ENCODE data around the gene COQ10A. TPM values are rescaled to one million over a fixed set of nuclear protein-coding genes. Genes with fewer than 3 reads are reported as not detected.

Gene COQ10A
- total RNA-seq, 2 experiments from 2014 or later = 12.8 to 16.7 TPM

DNA sequence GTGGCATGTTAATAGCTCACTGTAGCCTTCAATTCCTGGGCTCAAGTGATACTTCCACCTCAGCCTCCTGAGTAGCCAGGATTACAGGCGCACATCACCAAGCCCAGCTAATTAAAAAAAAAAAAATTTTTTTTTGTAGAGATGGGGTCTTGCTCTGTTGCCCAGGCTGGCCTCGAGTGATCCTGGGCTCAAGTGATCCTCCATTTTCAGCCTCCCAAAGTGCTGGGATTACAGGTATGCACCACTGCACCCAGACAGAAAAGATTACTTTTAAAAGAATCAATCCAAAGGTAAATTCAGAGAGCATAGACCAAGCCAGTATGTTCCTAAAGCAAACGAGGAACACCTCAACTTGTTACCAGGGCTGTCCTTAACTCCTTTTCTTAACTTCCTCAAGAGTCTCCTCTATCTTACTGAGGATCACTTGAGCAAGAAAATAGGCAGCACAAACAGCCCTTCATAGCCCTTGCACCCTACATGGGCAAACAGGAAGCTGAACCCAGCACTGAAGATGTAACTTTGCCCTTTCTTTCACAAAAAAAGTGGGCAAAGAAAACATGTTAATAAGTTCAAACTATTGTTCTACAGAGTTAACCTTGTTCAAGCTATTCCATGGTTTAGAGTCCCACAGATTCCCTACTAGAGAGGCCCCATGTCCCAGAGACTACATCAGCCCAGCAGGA, 22.1 kb downstream of the COQ10A start:
- CTCF ChIA-PET = interaction anchor here (0.7 to 1.7 kb wide), 3 partner anchors 10 to 403 kb away, joined by 3 to 5 read pairs (median 3); no protein-coding TSS in a partner anchor
- Mint-ChIP-seq H3K9me3 (no peaks in the 10 kb centered on the region), H3K36me3 (ENCODE audit: low read depth) (peaks cover 41% of the 10 kb centered on the region), H3K4me1 (peaks cover 31% of the 10 kb centered on the region), H3K27ac (peak overlapping the region; percentile 62), H3K27me3 (no peaks in the 10 kb centered on the region), H3K4me3 (no peak overlapping the region)
- no peak for DNase-seq
- POLR2A ChIA-PET = no interaction called here

DNA sequence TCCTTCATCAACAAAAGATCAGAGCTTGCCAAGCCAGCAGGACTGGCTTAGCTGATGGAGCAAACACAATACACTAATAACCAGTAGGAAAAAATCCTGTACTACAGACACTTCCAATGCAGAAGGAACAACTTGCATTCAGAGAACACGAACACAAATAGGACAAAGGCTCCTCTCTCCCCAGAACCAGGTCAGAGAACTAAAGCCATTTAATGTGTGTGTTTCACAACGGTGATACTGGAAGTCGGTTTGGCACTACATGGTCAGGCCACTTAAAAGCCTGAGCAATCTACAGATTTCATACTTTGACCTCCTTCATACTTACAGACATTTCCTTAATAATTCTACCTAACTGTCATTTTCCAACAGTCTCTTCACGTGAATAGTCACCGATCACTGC, 27.1 kb downstream of the COQ10A start:
- POLR2A ChIA-PET = no interaction called here
- H3K27ac Mint-ChIP-seq = no peak overlapping the region
- H3K4me3 Mint-ChIP-seq = no peak overlapping the region
- no peaks in the 10 kb centered on the region for H3K9me3 Mint-ChIP-seq
- CTCF ChIA-PET = interaction anchor here (0.7 to 1.8 kb wide), 2 partner anchors 34 to 170 kb away, joined by 3 to 5 read pairs; no protein-coding TSS in a partner anchor
- H3K27me3 Mint-ChIP-seq = no peaks in the 10 kb centered on the region
- peaks cover 52% of the 10 kb centered on the region for H3K4me1 Mint-ChIP-seq
- DNase-seq = no peak
- peaks cover 48% of the 10 kb centered on the region for H3K36me3 Mint-ChIP-seq (ENCODE audit: low read depth)

DNA sequence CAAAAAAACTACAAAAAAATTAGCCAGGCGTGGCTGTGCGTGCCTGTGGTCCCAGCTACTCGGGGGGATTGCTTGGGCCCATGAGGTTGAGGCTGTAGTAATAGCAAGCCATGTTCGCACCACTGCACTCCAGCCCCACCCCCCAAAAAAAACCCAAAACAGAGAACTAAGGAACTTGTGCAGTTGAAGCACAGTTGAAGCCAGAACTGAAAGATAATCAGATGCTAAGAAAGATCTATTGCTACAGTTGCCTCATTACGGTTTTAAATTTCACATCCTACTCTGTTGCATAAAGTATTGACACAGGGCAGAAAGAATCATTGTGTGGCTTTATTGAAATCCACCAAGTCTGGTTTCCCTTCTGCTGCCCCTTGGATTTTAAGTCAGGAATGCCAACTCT, 29.6 kb downstream of the COQ10A start:
- peaks cover 34% of the 10 kb centered on the region for H3K36me3 Mint-ChIP-seq (ENCODE audit: low read depth)
- DNase-seq = no peak
- H3K27ac Mint-ChIP-seq = no peak overlapping the region
- H3K4me1 Mint-ChIP-seq = peaks cover 50% of the 10 kb centered on the region
- no peak overlapping the region for H3K4me3 Mint-ChIP-seq
- CTCF ChIA-PET = no interaction called here
- no peaks in the 10 kb centered on the region for H3K27me3 Mint-ChIP-seq
- H3K9me3 Mint-ChIP-seq = no peaks in the 10 kb centered on the region
- POLR2A ChIA-PET = no interaction called here

DNA sequence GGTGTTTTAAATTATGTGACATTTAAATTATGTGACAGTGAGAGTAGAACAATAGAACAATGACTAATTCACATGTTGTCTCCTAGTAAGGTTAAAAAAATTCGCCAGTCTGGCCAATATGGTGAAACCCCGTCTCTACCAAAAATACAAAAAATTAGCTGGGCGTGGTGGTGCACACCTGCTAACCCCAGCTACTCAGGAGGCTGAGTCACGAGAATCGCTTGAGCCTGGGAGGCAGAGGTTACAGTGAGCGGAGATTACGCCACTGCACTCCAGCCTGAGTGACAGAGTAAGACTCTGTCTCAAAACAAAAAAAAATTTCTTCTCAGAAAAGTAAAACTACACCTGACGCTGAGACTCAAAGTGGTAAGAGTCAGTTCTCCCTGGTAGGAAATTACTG, 30.7 kb downstream of the COQ10A start:
- ChIA-PET POLR2A (interaction anchor here (2.3 kb wide), 1 partner anchor 36 kb away, joined by 17 read pairs; the partner anchor contains the start of gene PAN2), CTCF (no interaction called here)
- Mint-ChIP-seq H3K27ac (peak overlapping the region; percentile 31), H3K4me1 (peaks cover 54% of the 10 kb centered on the region), H3K9me3 (no peaks in the 10 kb centered on the region), H3K27me3 (no peaks in the 10 kb centered on the region), H3K4me3 (no peak overlapping the region), H3K36me3 (ENCODE audit: low read depth) (peaks cover 32% of the 10 kb centered on the region)
- DNase-seq = no peak

DNA sequence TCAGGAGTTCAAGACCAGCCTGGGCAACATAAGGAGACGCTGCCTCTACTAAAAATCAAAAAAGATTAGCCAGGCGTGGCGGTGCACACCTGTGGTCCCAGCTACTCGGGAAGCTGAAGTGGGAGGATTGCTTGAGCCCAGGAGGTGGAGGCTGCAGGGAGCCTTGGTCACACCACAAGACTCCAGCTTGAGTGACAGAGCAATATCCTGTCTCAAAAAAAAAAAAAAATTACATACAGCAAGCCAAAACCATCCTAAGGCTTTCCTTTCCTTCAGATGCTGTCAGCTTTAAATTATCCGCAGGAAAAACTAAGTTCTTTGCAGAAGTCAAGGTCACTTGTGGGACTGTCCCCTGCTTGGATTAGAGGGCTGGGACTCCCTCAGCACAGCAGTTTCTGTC, 32.1 kb downstream of the COQ10A start:
- CTCF ChIA-PET = interaction anchor here (0.6 to 1.6 kb wide), 6 partner anchors 9 to 1301 kb away, joined by 3 to 5 read pairs (median 3); partner anchors contain the start of gene RNF41
- peaks cover 25% of the 10 kb centered on the region for H3K36me3 Mint-ChIP-seq (ENCODE audit: low read depth)
- H3K4me1 Mint-ChIP-seq = peaks cover 51% of the 10 kb centered on the region
- peak overlapping the region; percentile 95 for H3K4me3 Mint-ChIP-seq
- POLR2A ChIA-PET = interaction anchor here (0.6 to 3.9 kb wide), 20 partner anchors 12 to 469 kb away, joined by 3 to 35 read pairs (median 4); partner anchors contain the start of genes BAZ2A, COQ10A, MYL6B and PA2G4
- H3K9me3 Mint-ChIP-seq = no peaks in the 10 kb centered on the region
- no peaks in the 10 kb centered on the region for H3K27me3 Mint-ChIP-seq
- peak overlapping the region; percentile 84 for H3K27ac Mint-ChIP-seq
- DNase-seq = no peak

DNA sequence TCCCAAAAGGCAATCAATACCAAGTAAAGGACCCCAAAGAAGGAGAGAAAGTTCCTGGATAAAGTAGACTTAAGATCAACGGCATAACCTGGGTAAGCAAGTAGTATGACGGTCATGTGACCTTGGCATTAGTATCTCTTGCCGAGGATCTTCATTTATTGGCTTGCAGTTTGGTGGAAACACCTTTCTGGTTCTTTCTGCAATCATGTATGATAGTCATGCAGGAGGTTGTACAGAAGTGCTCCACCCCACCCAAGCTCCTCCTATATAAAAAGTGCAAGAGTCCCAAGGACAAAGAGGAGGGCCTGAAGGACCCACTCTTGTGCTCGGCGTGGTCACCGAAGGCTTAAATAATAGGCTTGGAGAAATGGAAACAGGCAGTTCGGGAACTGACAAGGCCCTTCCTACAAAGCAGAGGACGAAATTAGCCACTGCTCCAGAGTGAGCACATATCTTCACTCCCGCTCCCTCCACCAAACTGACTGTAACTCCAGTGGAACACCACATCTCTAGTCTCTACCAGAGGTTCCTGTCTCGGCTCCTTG, 32.6 kb downstream of the COQ10A start:
- Mint-ChIP-seq H3K27me3 (no peaks in the 10 kb centered on the region), H3K4me3 (peak overlapping the region; percentile 95), H3K4me1 (peaks cover 51% of the 10 kb centered on the region), H3K9me3 (no peaks in the 10 kb centered on the region), H3K27ac (peak overlapping the region; percentile 84), H3K36me3 (ENCODE audit: low read depth) (peaks cover 23% of the 10 kb centered on the region)
- peak; percentile 35 for DNase-seq
- ChIA-PET POLR2A (interaction anchor here (0.6 to 3.9 kb wide), 21 partner anchors 11 to 469 kb away, joined by 3 to 35 read pairs (median 3); partner anchors contain the start of genes BAZ2A, COQ10A, IL23A and MYL6B), CTCF (interaction anchor here (0.6 to 1.6 kb wide), 8 partner anchors 9 to 1301 kb away, joined by 3 to 6 read pairs (median 3); partner anchors contain the start of genes ANKRD52, COQ10A and RNF41)

DNA sequence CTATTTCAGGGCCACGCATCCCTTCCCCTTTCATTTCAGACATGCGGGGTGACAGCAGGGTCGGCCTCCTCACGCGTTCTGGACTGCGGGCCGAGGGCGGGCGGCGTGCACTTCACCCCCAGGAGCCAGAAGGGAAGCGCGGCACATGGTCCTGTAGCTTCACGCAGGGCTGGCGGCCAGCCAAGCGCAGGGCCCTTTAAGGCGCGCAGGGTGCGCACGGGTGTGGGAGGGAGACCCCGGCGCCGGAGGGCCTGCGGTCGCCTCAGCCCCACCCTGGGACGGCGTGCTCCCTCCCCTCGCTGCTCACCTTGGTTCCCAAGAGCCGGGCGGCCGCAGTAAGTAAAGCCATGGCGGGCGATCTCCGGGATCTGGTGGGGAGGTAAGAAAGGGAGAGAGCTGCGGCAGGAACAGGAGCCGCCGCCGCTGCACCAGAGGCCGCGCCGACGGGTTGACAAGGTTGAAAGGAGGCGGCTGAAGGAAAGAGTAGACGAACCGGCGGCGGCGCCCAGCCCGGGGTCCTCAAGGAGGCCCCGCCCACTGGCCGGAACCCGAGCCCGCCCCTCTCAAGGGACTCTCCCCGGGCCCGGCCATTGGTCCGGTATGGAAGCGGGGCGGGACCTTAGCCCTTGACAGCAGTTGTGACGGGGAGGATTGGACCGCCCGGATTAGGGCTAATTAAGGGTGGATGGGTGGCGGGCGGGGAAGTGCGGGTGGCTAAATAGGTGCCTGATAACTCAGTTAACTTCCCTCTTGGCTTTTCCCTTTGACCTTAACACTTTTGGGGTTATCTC, 33.3 kb downstream of the COQ10A start, which contains the start of gene CS:
CS (minus strand) TSS at position 478 of the 791 bp plus-strand sequence; CDS start at position 349, 129 bp downstream.
- peak within 1 kb of the TSS; percentile 95 for H3K4me3 Mint-ChIP-seq
- H3K36me3 Mint-ChIP-seq (ENCODE audit: low read depth) = peaks cover 26% of the 10 kb centered on the region
- H3K9me3 Mint-ChIP-seq = no peaks in the 10 kb centered on the region
- peaks cover 50% of the 10 kb centered on the region for H3K4me1 Mint-ChIP-seq
- DNase-seq = peak; percentile 99
- H3K27me3 Mint-ChIP-seq = no peaks in the 10 kb centered on the region
- peak within 1 kb of the TSS; percentile 84 for H3K27ac Mint-ChIP-seq
- ChIA-PET CTCF (interaction anchor here (0.8 to 1.6 kb wide), 7 partner anchors 10 to 150 kb away, joined by 3 to 6 read pairs (median 4); partner anchors contain the start of genes ANKRD52, COQ10A, RNF41 and SMARCC2), POLR2A (interaction anchor here (0.6 to 3.9 kb wide), 18 partner anchors 10 to 470 kb away, joined by 3 to 35 read pairs (median 4); partner anchors contain the start of genes BAZ2A, COQ10A, IL23A and PA2G4)

DNA sequence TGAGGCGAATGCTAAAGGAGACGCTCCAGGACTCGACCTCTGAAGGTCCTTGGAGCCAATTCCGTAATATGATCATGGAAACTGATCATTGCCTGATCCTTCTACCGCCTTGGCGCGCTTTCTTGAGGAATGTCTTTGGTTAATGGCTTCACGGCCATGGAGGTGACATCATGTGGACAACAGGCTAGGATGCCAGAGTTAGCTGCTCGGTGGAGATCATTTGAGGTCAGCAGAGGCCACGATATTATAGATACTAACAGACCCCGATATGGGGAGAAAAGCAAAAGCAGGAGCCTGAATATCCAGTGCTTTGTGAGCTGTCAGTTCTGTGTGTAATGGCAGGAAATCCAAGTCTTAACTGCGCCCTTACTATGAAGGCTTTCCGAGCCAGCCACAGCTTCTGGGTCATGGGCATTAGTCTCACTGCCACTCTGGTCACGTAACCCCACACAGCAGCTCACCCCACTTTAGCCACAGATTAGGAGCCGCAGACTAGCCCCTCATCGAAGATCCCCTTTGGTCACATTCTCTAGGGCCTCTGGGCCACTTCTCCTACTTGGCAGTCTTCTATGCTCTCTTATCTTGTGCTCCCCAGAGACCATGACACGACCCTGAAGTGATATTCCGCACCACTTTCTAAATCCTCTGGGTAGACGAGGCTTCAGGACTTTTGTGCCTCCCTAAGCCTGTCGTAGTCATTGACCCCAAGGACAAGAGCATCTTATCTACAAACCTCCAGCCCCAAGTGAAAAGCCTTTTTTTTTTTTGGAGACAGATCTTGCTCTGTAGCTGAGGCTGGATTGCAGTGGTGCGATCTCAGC, 34.1 kb downstream of the COQ10A start:
- no peaks in the 10 kb centered on the region for H3K27me3 Mint-ChIP-seq
- CTCF ChIA-PET = interaction anchor here (0.6 to 1.6 kb wide), 8 partner anchors 20 to 976 kb away, joined by 3 to 6 read pairs (median 4); partner anchors contain the start of genes ANKRD52, COQ10A and SMARCC2
- DNase-seq = no peak
- H3K4me3 Mint-ChIP-seq = peak overlapping the region; percentile 95
- H3K9me3 Mint-ChIP-seq = no peaks in the 10 kb centered on the region
- peak overlapping the region; percentile 84 for H3K27ac Mint-ChIP-seq
- POLR2A ChIA-PET = interaction anchor here (1.1 to 3.9 kb wide), 6 partner anchors 10 to 197 kb away, joined by 3 to 35 read pairs (median 7); partner anchors contain the start of genes COQ10A, IL23A and PA2G4
- H3K4me1 Mint-ChIP-seq = peaks cover 50% of the 10 kb centered on the region
- peaks cover 29% of the 10 kb centered on the region for H3K36me3 Mint-ChIP-seq (ENCODE audit: low read depth)

DNA sequence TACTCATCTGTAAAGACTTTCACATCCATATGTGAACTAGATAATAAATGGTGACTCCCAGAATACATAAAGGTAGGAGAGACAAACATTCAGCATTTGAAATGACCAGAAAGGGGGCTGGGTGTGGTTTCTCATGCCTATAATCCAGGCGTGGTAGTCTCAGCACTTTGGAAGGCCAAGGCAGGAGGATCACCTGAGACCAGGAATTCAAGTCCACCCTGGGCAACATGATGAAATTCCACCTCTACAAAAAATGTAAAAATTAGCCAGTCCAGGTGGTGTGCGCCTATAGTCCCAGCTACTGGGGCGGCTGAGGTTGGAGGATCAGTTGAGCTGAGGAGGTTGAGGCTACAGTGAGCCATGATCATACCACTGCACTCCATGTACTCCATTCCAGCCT, 37.5 kb downstream of the COQ10A start:
- ChIA-PET CTCF (interaction anchor here (0.5 kb wide), 1 partner anchor 9 kb away, joined by 3 read pairs; no protein-coding TSS in a partner anchor), POLR2A (interaction anchor here (0.9 kb wide), 1 partner anchor 12 kb away, joined by 3 read pairs; the partner anchor contains the start of gene CNPY2)
- DNase-seq = no peak
- no peak overlapping the region for H3K4me3 Mint-ChIP-seq
- H3K27me3 Mint-ChIP-seq = no peaks in the 10 kb centered on the region
- peaks cover 5% of the 10 kb centered on the region for H3K36me3 Mint-ChIP-seq (ENCODE audit: low read depth)
- H3K4me1 Mint-ChIP-seq = peaks cover 19% of the 10 kb centered on the region
- H3K27ac Mint-ChIP-seq = no peak overlapping the region
- H3K9me3 Mint-ChIP-seq = no peaks in the 10 kb centered on the region

DNA sequence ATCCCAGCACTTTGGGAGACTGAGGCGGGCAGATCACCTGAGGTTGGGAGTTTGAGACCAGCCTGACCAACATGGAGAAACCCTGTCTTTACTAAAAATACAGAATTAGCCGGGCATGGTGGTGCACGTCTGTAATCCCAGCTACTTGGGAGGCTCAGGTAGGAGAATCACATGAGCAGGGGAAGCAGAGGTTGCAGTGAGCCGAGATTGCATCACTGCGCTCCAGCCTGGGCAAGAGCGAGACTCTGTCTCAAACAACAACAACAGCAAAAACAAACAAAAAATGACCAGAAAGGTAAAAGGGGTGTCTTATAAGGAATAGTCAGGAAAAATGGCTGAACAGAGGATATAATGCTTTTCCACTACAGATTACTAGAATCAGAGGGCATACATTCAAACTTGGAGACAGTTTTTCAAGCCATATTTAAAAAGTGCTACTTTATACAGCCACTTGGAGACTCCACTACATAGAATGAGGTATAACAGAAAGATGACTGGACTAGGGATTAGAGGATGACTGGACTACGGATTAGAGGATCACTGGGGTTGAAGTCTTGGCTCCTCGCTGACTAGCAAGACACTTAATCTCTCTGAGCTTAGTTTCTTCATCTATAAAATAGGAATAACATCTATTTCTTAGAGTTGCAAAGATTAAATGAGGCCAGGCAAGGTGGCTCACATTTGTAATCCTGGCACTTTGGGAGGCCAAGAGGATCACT, 38.3 kb downstream of the COQ10A start:
- no peak overlapping the region for H3K4me3 Mint-ChIP-seq
- ChIA-PET CTCF (interaction anchor here (0.5 kb wide), 1 partner anchor 8 kb away, joined by 3 read pairs; no protein-coding TSS in a partner anchor), POLR2A (interaction anchor here (0.9 kb wide), 1 partner anchor 11 kb away, joined by 3 read pairs; the partner anchor contains the start of gene CNPY2)
- H3K27me3 Mint-ChIP-seq = no peaks in the 10 kb centered on the region
- no peak overlapping the region for H3K27ac Mint-ChIP-seq
- H3K4me1 Mint-ChIP-seq = peaks cover 19% of the 10 kb centered on the region
- DNase-seq = no peak
- H3K36me3 Mint-ChIP-seq (ENCODE audit: low read depth) = peaks cover 10% of the 10 kb centered on the region
- no peaks in the 10 kb centered on the region for H3K9me3 Mint-ChIP-seq
